ENCODE data around the gene PPP1R12B.
"Not testable (repeated sequence)": the region's sequence is repeated elsewhere in the genome, so short reads cannot be mapped to it uniquely, and the experiment has no call there.

The PPP1R12B gene

GRCh38 chr1:202343652-202344349 lies 4.7 kb upstream of the PPP1R12B start:
- no peak for FAIRE-seq
- DNase-seq (ENCODE audit: insufficient read length, low spot score): peak; percentile 41

GRCh38 chr1:202348005-202348508 lies 442 bp upstream of the PPP1R12B start:
- DNase-seq (ENCODE audit: insufficient read length, low spot score) (no peak), FAIRE-seq (no peak)

- DNase-seq (ENCODE audit: insufficient read length, low spot score): peak; percentile 20
- no peak for FAIRE-seq
These were observed 868 bp downstream of the PPP1R12B start for GRCh38 chr1:202349206-202349928.

GRCh38 chr1:202351725-202352124 lies 3.2 kb downstream of the PPP1R12B start:
- DNase-seq (ENCODE audit: insufficient read length, low spot score) (no peak), FAIRE-seq (no peak)

- FAIRE-seq; DNase-seq (ENCODE audit: insufficient read length, low spot score): not testable (repeated sequence)
These were observed 4.2 kb downstream of the PPP1R12B start for GRCh38 chr1:202352583-202353197.

- FAIRE-seq: no peak
- DNase-seq (ENCODE audit: insufficient read length, low spot score): no peak
These were observed 7.5 kb downstream of the PPP1R12B start for GRCh38 chr1:202355944-202356553.

- DNase-seq (ENCODE audit: insufficient read length, low spot score) (no peak), FAIRE-seq (no peak)
These were observed 9.0 kb downstream of the PPP1R12B start for GRCh38 chr1:202357506-202357905.

- no peak for FAIRE-seq
These were observed 12.7 kb downstream of the PPP1R12B start for GRCh38 chr1:202361224-202361623.

GRCh38 chr1:202361701-202362100 lies 13.2 kb downstream of the PPP1R12B start:
- DNase-seq (ENCODE audit: insufficient read length, low spot score): no peak
- no peak for FAIRE-seq

More at GRCh38 chr1:202361224-202361623, 12.7 kb downstream of the PPP1R12B start:
- DNase-seq (ENCODE audit: insufficient read length, low spot score): no peak

- DNase-seq (ENCODE audit: insufficient read length, low spot score) (no peak), FAIRE-seq (no peak)
These were observed 13.7 kb downstream of the PPP1R12B start for GRCh38 chr1:202362212-202362611.

GRCh38 chr1:202365092-202365815 lies 16.8 kb downstream of the PPP1R12B start:
- no peak for DNase-seq (ENCODE audit: insufficient read length, low spot score)
- FAIRE-seq: no peak

- FAIRE-seq (no peak), DNase-seq (ENCODE audit: insufficient read length, low spot score) (no peak)
These were observed 18.8 kb downstream of the PPP1R12B start for GRCh38 chr1:202367271-202367670.

GRCh38 chr1:202370906-202371305 lies 22.4 kb downstream of the PPP1R12B start:
- not testable (repeated sequence) for FAIRE-seq; DNase-seq (ENCODE audit: insufficient read length, low spot score)

GRCh38 chr1:202374099-202374498 lies 25.6 kb downstream of the PPP1R12B start:
- no peak for DNase-seq (ENCODE audit: insufficient read length, low spot score)

GRCh38 chr1:202375175-202375574 lies 26.7 kb downstream of the PPP1R12B start:
- DNase-seq (ENCODE audit: insufficient read length, low spot score); FAIRE-seq: not testable (repeated sequence)

More at GRCh38 chr1:202374099-202374498, 25.6 kb downstream of the PPP1R12B start:
- FAIRE-seq: no peak

- DNase-seq (ENCODE audit: insufficient read length, low spot score) (no peak), FAIRE-seq (no peak)
These were observed 27.7 kb downstream of the PPP1R12B start for GRCh38 chr1:202376247-202376646.

- DNase-seq (ENCODE audit: insufficient read length, low spot score); FAIRE-seq: not testable (repeated sequence)
These were observed 31.5 kb downstream of the PPP1R12B start for GRCh38 chr1:202379884-202380529.

- FAIRE-seq; DNase-seq (ENCODE audit: insufficient read length, low spot score): not testable (repeated sequence)
These were observed 32.0 kb downstream of the PPP1R12B start for GRCh38 chr1:202380535-202380934.

GRCh38 chr1:202381867-202382266 lies 33.4 kb downstream of the PPP1R12B start:
- FAIRE-seq: not testable (repeated sequence)

GRCh38 chr1:202395831-202396230 lies 47.3 kb downstream of the PPP1R12B start:
- FAIRE-seq; DNase-seq (ENCODE audit: insufficient read length, low spot score): not testable (repeated sequence)

More at GRCh38 chr1:202381867-202382266, 33.4 kb downstream of the PPP1R12B start:
- not testable (repeated sequence) for DNase-seq (ENCODE audit: insufficient read length, low spot score)
